Measurements from ENCODE around the gene DHRS13.

- TF ChIP-seq CTCF (conservative IDR thresholded peaks at IDR 0.05) (no peak), ZFX (IDR thresholded peaks at IDR 0.05) (no peak)
These were observed 3.6 kb downstream of the DHRS13 start for GRCh38 chr17:28899212-28899815.

Data from C4-2B (cell line).